ENCODE measurements around the gene FATE1.

DNA sequence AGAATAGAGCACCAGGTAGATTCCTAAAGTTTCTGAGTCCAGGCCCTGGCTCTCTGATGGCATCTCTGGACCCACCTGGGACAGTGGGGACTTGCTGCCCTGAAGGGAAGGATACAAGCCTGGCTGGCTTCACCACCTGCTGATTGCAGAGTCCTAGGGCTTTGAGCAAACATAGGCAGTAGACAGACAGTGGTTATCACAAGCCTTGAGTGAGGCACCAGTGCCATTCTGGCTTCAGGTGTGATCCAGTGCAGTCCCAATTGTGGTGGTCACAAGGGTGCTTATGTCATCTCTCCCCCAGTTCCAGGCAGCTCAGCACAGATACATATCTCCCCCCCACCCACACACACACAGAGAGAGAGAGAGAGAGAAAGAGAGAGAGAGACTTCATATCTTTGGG, 27.1 kb upstream of the FATE1 start:
- TF ChIP-seq, protein P1, sequence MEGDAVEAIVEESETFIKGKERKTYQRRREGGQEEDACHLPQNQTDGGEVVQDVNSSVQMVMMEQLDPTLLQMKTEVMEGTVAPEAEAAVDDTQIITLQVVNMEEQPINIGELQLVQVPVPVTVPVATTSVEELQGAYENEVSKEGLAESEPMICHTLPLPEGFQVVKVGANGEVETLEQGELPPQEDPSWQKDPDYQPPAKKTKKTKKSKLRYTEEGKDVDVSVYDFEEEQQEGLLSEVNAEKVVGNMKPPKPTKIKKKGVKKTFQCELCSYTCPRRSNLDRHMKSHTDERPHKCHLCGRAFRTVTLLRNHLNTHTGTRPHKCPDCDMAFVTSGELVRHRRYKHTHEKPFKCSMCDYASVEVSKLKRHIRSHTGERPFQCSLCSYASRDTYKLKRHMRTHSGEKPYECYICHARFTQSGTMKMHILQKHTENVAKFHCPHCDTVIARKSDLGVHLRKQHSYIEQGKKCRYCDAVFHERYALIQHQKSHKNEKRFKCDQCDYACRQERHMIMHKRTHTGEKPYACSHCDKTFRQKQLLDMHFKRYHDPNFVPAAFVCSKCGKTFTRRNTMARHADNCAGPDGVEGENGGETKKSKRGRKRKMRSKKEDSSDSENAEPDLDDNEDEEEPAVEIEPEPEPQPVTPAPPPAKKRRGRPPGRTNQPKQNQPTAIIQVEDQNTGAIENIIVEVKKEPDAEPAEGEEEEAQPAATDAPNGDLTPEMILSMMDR (IDR thresholded peaks at IDR 0.05 in 4 of 5, conservative IDR thresholded peaks at IDR 0.05 in 1 of 5) = no peak
- TF ChIP-seq POLR2A (IDR thresholded peaks at IDR 0.05) = no peak

Measured in gastrocnemius medialis (tissue), 4 donors.